A549 (cell line): Measurements from ENCODE around the gene PODN.

Experiments used
- HOXA7 ChIP-seq: fragments of 250-450 bp; sonication (Bioruptor Pico); IDR thresholded peaks from 2 replicates; pipeline ENCODE4 v1.5.0; 2020; ENCODE audit warnings: mild to moderate bottlenecking, moderate library complexity
- POLR2A ChIP-seq: IDR thresholded peaks from 2 replicates; pipeline ENCODE4 v1.6.1; 2012; ENCODE audit warnings: mild to moderate bottlenecking, low read length
- RAD21 ChIP-seq, 2 experiments: fragments of >200 bp in 1 of 2; sonication (Bioruptor Twin) in 1 of 2; formaldehyde crosslinking in 1 of 2; IDR thresholded peaks in 1 of 2; conservative IDR thresholded peaks in 1 of 2; 2 replicates in 1 of 2; 3 replicates in 1 of 2; pipeline ENCODE4 v1.6.1; 2012 to 2018; ENCODE audit warnings: inconsistent platforms in 1 of 2
- RFX5 ChIP-seq: fragments of 450-650 bp; IDR thresholded peaks from 2 replicates; pipeline ENCODE4 v1.7.1; 2014; ENCODE audit warnings: antibody characterized with exemption, mild to moderate bottlenecking, moderate library complexity
- RNF2 ChIP-seq: fragments of 200-600 bp; sonication (generic); IDR thresholded peaks from 2 replicates; pipeline ENCODE4 v1.6.1; 2016; ENCODE audit warnings: low read depth, mild to moderate bottlenecking, antibody characterized with exemption, moderate library complexity, borderline replicate concordance
- SMC3 ChIP-seq: fragments of >200 bp; sonication (Bioruptor Twin); formaldehyde crosslinking; IDR thresholded peaks from 3 replicates; pipeline ENCODE4 v1.6.1; 2018; ENCODE audit warnings: inconsistent platforms
- TF ChIP-seq, protein P1 (sequence below): fragments of >200 bp; sonication (Bioruptor Twin); formaldehyde crosslinking; IDR thresholded peaks from 3 replicates; pipeline ENCODE4 v1.5.1; 2016
- TF ChIP-seq, protein P2 (sequence below): fragments of 250-450 bp; sonication (Bioruptor Pico); IDR thresholded peaks from 2 replicates; pipeline ENCODE4 v1.5.0; 2021; ENCODE audit warnings: mild to moderate bottlenecking, moderate library complexity, borderline replicate concordance
- TF ChIP-seq, protein P3 (sequence below): fragments of 150-350 bp; IDR thresholded peaks from 2 replicates; pipeline ENCODE4 v1.6.1; 2014; ENCODE audit warnings: low read depth, mild to moderate bottlenecking, low read length
- TF ChIP-seq, protein P4 (sequence below): IDR thresholded peaks from 2 replicates; pipeline ENCODE4 v1.6.1; 2012
- TF ChIP-seq, protein P5 (sequence below): IDR thresholded peaks from 2 replicates; pipeline ENCODE4 v1.6.1; 2012

DNA sequence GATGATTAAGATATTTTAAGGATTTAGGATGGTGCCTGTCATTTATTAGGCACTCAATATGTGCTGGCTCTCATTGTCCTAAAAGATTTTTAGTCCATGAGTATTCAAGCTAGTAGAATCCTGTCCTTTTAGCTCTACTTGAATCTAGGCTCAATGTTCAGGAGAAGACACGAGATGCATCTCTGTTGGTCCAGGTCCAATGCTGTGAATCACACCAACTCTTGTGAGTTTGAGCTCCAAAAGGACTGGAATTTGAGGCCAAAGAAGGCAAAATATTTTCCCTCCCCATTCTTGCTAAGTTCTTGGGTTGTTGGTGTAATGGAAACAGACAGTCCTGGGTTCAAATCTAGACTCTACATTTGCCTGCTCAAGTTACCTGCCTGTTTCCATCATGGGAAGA is 1.4 kb upstream of the PODN start:
- TF ChIP-seq, protein P1, sequence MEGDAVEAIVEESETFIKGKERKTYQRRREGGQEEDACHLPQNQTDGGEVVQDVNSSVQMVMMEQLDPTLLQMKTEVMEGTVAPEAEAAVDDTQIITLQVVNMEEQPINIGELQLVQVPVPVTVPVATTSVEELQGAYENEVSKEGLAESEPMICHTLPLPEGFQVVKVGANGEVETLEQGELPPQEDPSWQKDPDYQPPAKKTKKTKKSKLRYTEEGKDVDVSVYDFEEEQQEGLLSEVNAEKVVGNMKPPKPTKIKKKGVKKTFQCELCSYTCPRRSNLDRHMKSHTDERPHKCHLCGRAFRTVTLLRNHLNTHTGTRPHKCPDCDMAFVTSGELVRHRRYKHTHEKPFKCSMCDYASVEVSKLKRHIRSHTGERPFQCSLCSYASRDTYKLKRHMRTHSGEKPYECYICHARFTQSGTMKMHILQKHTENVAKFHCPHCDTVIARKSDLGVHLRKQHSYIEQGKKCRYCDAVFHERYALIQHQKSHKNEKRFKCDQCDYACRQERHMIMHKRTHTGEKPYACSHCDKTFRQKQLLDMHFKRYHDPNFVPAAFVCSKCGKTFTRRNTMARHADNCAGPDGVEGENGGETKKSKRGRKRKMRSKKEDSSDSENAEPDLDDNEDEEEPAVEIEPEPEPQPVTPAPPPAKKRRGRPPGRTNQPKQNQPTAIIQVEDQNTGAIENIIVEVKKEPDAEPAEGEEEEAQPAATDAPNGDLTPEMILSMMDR, result no peak
- TF ChIP-seq, protein P2, sequence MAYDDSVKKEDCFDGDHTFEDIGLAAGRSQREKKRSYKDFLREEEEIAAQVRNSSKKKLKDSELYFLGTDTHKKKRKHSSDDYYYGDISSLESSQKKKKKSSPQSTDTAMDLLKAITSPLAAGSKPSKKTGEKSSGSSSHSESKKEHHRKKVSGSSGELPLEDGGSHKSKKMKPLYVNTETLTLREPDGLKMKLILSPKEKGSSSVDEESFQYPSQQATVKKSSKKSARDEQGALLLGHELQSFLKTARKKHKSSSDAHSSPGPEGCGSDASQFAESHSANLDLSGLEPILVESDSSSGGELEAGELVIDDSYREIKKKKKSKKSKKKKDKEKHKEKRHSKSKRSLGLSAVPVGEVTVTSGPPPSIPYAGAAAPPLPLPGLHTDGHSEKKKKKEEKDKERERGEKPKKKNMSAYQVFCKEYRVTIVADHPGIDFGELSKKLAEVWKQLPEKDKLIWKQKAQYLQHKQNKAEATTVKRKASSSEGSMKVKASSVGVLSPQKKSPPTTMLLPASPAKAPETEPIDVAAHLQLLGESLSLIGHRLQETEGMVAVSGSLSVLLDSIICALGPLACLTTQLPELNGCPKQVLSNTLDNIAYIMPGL (CRISPR knock-in tag), result no peak
- TF ChIP-seq HOXA7 (CRISPR knock-in tag), result no peak
- no peak for TF ChIP-seq POLR2A
- TF ChIP-seq, protein P3, sequence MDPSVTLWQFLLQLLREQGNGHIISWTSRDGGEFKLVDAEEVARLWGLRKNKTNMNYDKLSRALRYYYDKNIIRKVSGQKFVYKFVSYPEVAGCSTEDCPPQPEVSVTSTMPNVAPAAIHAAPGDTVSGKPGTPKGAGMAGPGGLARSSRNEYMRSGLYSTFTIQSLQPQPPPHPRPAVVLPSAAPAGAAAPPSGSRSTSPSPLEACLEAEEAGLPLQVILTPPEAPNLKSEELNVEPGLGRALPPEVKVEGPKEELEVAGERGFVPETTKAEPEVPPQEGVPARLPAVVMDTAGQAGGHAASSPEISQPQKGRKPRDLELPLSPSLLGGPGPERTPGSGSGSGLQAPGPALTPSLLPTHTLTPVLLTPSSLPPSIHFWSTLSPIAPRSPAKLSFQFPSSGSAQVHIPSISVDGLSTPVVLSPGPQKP, result no peak
- TF ChIP-seq RNF2, result no peak
- no peak for TF ChIP-seq RFX5
- no peak for TF ChIP-seq RAD21 (conservative IDR thresholded peaks at IDR 0.05 in 1 of 2, IDR thresholded peaks at IDR 0.05 in 1 of 2)
- TF ChIP-seq SMC3, result no peak
- TF ChIP-seq, protein P4, sequence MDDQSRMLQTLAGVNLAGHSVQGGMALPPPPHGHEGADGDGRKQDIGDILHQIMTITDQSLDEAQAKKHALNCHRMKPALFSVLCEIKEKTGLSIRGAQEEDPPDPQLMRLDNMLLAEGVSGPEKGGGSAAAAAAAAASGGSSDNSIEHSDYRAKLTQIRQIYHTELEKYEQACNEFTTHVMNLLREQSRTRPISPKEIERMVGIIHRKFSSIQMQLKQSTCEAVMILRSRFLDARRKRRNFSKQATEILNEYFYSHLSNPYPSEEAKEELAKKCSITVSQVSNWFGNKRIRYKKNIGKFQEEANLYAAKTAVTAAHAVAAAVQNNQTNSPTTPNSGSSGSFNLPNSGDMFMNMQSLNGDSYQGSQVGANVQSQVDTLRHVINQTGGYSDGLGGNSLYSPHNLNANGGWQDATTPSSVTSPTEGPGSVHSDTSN, result no peak
- TF ChIP-seq, protein P5, sequence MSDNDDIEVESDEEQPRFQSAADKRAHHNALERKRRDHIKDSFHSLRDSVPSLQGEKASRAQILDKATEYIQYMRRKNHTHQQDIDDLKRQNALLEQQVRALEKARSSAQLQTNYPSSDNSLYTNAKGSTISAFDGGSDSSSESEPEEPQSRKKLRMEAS, result no peak
